Measurements from ENCODE around the gene STXBP5L. TPM values are rescaled to one million over a fixed set of nuclear protein-coding genes. Genes with fewer than 3 reads are reported as not detected.

Gene STXBP5L
- total RNA-seq, 2 experiments from 2014 or later = not detected

- Histone ChIP-seq H3K27ac (ENCODE audit: low read depth in 1 of 2, low read length in 2 of 2) (no peak overlapping the region), H3K27me3 (ENCODE audit: control insufficient read depth in 1 of 2, insufficient read depth in 2 of 2, low read length in 2 of 2) (no peaks in the 10 kb centered on the region), H3K36me3 (ENCODE audit: insufficient read depth, low read length) (no peaks in the 10 kb centered on the region), H3K9me3 (ENCODE audit: control insufficient read depth in 1 of 2, insufficient read depth in 1 of 2, low read length in 2 of 2) (no peaks in the 10 kb centered on the region), H3K4me1 (ENCODE audit: insufficient read depth, low read length) (no peaks in the 10 kb centered on the region), H3K4me3 (ENCODE audit: low read length) (no peak overlapping the region)
- no peak for ATAC-seq (ENCODE audit: poor library complexity)
- TF ChIP-seq CTCF (IDR thresholded peaks at IDR 0.05) = no peak
- no peaks in the 10 kb centered on the region for H3K9me3 Mint-ChIP-seq
- H3K4me1 Mint-ChIP-seq (ENCODE audit: low read depth) = no peaks in the 10 kb centered on the region
- POLR2A ChIA-PET = no interaction called here
- CTCF ChIA-PET = no interaction called here
- intact Hi-C loops (cut with DNase I, micrococcal nuclease) = no loop called here
- no peak overlapping the region for H3K4me3 Mint-ChIP-seq
- H3K27ac Mint-ChIP-seq = no peak overlapping the region
- no peaks in the 10 kb centered on the region for H3K36me3 Mint-ChIP-seq (ENCODE audit: low read depth)
- H3K27me3 Mint-ChIP-seq = no peaks in the 10 kb centered on the region
- DNase-seq = no peak
Measured at GRCh38 chr3:121414924-121415323, 506.9 kb downstream of the STXBP5L start.

GRCh38 chr3:121418182-121418581, 510.2 kb downstream of the STXBP5L start:
- CTCF ChIA-PET = no interaction called here

GRCh38 chr3:121424549-121424948, 516.5 kb downstream of the STXBP5L start:
- H3K27me3 ChIP-seq (ENCODE audit: control insufficient read depth in 1 of 2, insufficient read depth in 2 of 2, low read length in 2 of 2) = no peaks in the 10 kb centered on the region
- no peak overlapping the region for H3K4me3 ChIP-seq (ENCODE audit: low read length)
- Mint-ChIP-seq H3K27me3 (no peaks in the 10 kb centered on the region), H3K27ac (no peak overlapping the region), H3K4me1 (ENCODE audit: low read depth) (no peaks in the 10 kb centered on the region), H3K4me3 (no peak overlapping the region), H3K36me3 (ENCODE audit: low read depth) (no peaks in the 10 kb centered on the region), H3K9me3 (no peaks in the 10 kb centered on the region)
- no peak for TF ChIP-seq CTCF (IDR thresholded peaks at IDR 0.05)
- CTCF ChIA-PET = no interaction called here
- no peak overlapping the region for H3K27ac ChIP-seq (ENCODE audit: low read depth in 1 of 2, low read length in 2 of 2)
- intact Hi-C loops (cut with DNase I, micrococcal nuclease) = no loop called here
- no peaks in the 10 kb centered on the region for H3K4me1 ChIP-seq (ENCODE audit: insufficient read depth, low read length)
- no peak for ATAC-seq (ENCODE audit: poor library complexity)
- POLR2A ChIA-PET = no interaction called here
- no peaks in the 10 kb centered on the region for H3K36me3 ChIP-seq (ENCODE audit: insufficient read depth, low read length)
- no peaks in the 10 kb centered on the region for H3K9me3 ChIP-seq (ENCODE audit: control insufficient read depth in 1 of 2, insufficient read depth in 1 of 2, low read length in 2 of 2)
- no peak for DNase-seq

More at GRCh38 chr3:121418182-121418581, 510.2 kb downstream of the STXBP5L start:
- ATAC-seq (ENCODE audit: poor library complexity) (no peak), DNase-seq (no peak)
- Histone ChIP-seq H3K36me3 (ENCODE audit: insufficient read depth, low read length) (no peaks in the 10 kb centered on the region), H3K4me1 (ENCODE audit: insufficient read depth, low read length) (no peaks in the 10 kb centered on the region), H3K9me3 (ENCODE audit: control insufficient read depth in 1 of 2, insufficient read depth in 1 of 2, low read length in 2 of 2) (no peaks in the 10 kb centered on the region), H3K27me3 (ENCODE audit: control insufficient read depth in 1 of 2, insufficient read depth in 2 of 2, low read length in 2 of 2) (no peaks in the 10 kb centered on the region), H3K27ac (ENCODE audit: low read depth in 1 of 2, low read length in 2 of 2) (no peak overlapping the region), H3K4me3 (ENCODE audit: low read length) (no peak overlapping the region)
- no peaks in the 10 kb centered on the region for H3K4me1 Mint-ChIP-seq (ENCODE audit: low read depth)
- no peaks in the 10 kb centered on the region for H3K36me3 Mint-ChIP-seq (ENCODE audit: low read depth)
- POLR2A ChIA-PET = interaction anchor here (0.6 kb wide), 1 partner anchor 23 kb away, joined by 3 read pairs; no protein-coding TSS in a partner anchor
- H3K4me3 Mint-ChIP-seq = no peak overlapping the region
- no peaks in the 10 kb centered on the region for H3K9me3 Mint-ChIP-seq
- no peak overlapping the region for H3K27ac Mint-ChIP-seq
- no peaks in the 10 kb centered on the region for H3K27me3 Mint-ChIP-seq
- intact Hi-C loops (cut with DNase I, micrococcal nuclease) = no loop called here
- no peak for TF ChIP-seq CTCF (IDR thresholded peaks at IDR 0.05)

Data from CD4-positive, alpha-beta T cell (primary cell).